HG03354 (cell line): ENCODE measurements around the gene ZNF628.

ENCODE experiments used
- ATAC-seq: cut with Tn5 transposase; IDR thresholded peaks from one replicate; pipeline ENCODE4 v1.9.1; 2021; ENCODE audit warnings: mild to moderate bottlenecking; ENCODE audit not compliant: unreplicated experiment, poor library complexity, severe bottlenecking

The ZNF628 gene

DNA sequence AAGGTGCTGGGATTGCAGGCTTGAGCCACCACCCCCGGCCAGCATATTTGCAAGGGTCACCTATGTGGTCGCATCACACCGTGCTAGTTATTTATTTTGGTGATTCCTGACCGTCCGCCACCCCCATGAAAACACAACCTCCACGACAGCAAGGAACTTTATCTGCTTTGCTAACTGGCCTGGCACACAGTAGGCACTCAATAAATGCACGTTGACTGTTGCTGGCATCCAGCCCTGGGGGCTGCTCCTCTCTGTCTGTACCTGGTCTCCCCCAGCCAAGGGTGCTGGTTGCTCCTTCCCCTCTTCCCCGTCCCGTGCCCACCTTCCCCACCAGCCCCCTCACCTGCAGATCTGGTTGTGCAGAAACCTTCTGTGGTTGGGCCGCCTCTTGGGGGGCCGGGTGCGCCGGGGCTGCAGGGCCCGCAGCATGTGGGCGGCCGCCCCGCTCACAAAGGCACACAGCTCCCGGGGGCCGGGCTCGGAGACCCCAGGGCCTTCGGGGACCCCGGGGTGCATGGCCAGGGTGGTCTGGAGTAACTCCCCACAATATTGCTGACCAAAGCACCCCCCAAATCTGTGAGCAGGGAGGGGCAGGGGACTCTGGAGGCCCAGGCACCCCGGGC, 12.3 kb upstream of the ZNF628 start:
- ATAC-seq = no peak

DNA sequence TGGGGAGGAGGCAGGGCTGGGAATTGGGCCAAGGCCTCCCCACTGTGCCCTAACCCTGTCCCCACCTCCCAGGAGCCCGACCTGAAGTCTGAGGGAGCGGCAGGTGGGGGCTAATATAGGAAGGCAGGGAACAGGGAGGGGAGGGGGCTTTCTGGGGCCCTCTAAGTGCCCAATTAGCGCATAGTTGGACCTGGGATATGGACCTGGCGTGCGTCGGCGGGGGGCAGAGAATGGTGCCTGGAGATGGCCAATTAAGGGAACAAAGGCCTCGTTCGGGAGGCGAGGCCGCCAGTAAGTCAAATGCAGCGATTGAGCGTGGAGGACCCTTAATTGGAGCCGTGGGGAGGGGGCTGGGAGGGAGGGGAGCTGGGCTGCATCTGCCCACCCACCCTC, 11.8 kb upstream of the ZNF628 start, which contains the start of gene C19orf85:
C19orf85 (minus strand) TSS at position 90 of the 393 bp plus-strand sequence. CDS start 197 bp downstream, outside the sequence.
- no peak for ATAC-seq

DNA sequence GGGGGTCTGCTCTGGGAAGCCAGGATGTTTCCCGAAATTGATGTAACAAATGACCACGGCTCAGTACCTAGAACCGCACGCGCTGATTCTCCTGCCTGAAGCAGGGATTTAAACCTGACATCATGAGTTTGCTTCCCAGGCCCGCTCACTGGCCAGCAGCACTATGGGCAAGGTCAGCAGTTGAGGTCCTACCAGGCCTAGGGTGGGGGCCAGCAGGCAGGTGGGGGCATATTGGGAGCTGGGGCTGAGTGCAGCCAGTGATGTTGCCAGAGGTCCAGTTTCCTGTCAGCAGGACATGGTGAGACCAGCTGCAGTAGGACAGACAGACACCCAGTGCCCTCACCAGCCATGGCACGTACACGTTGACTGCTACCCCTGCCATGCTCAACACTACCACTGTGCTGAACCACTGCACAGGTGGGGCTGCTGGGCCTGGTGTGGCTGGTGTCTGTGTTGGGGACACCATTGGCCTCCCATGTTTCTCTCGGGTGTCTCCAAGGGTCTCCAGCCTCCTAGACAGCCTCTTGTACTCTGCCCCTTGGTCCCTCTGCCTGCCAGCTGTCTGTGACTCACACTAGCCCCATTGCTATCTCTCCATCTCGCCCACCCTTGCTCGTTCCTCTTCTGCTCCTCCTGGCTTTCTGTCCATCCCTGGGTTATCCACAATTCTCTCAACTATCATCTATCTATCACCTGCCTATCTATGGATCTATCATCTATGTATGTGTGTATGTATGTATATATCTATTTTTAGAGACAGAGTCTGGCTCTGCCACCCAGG, 10.8 kb upstream of the ZNF628 start:
- ATAC-seq = no peak

DNA sequence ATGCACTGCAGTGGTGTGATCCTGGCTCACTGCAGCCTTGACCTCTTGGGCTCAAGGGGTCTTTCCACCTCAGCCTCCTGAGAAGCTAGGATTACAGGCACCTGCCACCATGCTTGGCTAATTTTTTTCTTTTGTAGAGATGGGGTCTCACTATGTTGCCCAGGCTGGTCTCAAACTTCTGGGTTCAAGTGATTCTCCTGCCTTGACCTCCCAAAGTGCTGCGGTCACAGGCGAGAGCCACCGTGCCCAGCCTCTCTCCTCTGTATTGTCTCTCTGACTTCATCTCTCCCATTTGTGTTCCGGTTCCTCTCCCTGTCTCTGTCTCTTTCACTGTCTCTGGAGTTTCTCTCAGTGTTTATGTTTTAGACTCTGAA, 10.2 kb upstream of the ZNF628 start:
- no peak for ATAC-seq

DNA sequence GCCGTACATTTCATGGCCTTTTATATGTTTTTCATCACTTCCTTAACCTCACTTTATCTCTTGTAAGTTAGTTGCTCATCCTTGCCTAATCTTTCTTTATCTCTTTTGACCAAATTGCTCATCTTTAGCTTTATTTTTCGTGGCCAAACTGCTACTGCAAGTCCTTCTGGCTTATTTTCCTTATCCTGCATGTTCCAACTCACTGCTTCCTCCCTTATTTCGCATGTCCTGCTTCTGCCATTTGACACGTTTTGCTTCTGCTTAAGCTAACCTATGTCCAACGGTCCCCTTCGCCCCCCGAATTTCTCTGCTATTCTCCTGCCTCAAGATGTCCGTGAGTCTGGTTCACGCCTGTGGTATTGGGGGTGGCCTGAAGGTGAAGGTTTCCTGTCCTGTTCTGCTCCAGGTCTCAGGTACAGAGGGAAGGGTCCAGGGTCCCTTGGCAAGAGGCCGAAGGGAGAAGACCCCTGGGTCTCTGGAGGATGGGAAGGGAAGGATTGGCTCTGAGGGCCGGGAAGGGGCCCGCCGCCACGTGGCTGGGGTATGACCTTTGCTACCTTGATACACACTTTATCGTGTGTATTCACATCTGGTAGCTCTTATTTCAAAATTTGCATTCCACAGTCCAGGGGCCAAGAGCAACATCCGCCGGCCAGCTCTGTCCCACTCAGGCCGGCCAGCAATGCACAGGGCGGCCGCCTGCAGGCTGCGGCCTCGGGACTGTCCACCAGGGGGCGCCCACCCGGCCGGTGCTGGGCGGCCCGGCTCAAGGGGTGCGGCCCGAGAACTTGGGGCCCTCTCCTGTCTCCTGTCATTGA, 9.0 kb upstream of the ZNF628 start:
- peak; percentile 63 for ATAC-seq

DNA sequence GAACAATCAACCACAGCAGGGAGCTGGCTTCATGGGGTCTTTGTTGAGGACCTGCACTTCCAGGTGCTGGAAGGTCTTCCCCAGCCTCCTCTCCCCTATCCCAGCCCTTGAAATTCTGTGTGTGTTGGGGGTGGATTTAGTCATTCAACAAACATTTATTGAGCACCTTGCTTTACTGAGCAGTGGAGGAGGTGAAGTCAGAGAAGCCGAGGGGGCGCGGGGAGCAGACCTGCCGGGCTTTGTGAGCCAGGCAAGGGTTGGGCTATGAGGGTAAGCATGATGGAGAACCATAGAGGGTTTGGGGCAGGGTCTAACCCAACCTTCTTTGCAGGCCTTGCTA, 8.4 kb upstream of the ZNF628 start:
- no peak for ATAC-seq

DNA sequence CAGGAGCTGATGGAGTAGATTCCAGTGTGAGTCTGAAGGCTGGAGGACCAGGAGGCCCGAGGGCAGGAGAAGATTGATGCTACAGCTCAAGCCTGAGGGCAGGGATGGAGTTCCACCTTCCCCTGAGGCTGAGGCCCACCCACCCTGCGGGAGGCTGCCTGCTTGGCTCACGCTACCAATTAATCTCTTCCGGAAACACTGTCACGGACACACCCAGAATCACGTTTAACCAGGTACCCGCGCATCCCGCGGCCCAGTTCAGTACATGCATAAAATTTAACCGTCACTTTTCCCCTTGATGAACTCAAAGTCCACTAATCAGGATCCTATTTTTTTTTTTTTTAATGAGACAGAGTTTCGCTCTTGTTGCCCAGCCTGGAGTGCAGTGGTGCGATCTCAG, 5.2 kb upstream of the ZNF628 start:
- no peak for ATAC-seq

DNA sequence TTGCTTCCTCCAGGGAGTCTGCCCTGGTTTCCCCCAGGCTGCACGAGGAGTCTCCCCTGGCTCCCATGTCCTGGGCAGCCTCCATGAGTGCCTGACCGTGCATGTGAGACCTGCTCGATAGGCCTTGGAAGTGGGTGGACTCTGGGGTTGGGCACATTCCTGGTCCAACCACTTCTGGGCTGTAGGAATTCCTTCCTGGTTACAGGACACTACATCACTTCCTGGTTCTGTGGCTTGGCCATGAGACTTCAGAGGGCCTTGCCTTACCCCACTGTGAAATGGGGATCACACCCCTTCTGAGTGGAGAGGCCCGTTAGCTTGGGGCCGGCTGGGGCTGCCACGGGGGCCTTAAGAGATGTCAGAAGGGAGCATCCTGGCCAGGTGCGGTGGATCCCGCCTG, 4.0 kb upstream of the ZNF628 start:
- ATAC-seq = no peak

DNA sequence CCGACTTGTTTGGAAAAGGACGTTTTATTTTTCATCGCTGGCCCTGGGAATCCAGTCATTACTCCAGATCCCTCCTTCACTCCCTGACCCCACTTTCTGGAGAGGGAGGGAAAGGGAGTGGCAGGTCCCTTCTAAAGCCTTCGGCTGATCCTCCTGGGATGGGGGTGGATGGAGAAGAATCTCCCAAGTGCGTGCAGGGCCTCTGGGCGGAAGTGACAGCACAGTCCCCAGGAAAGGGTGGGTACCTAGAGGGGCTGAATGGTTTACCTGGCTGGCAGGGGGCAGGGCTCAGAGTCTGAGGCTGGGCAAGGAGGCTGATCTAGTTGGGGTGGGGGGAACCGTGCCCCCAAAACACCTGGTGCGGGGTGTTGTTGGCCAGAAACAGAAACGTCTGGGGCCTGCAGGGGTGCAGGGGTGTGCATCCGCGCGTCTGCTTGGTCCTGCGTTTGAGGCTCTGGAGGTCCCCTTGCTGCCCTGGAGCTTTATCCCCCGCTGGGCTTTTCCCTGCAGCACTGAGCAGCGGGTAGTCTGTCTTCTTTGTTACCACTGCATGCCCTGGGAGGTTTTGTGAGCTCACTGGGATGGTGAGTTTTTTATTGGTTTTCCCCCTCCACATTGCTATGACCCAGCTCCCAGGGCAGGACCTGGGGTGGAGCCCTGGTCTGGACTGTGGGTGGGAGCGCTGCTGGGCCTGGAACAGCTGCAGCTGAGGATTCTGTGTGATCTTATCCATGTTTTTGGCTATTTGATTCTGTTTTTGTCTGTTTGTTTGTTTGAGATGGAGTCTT, 3.0 kb upstream of the ZNF628 start:
- ATAC-seq = no peak

DNA sequence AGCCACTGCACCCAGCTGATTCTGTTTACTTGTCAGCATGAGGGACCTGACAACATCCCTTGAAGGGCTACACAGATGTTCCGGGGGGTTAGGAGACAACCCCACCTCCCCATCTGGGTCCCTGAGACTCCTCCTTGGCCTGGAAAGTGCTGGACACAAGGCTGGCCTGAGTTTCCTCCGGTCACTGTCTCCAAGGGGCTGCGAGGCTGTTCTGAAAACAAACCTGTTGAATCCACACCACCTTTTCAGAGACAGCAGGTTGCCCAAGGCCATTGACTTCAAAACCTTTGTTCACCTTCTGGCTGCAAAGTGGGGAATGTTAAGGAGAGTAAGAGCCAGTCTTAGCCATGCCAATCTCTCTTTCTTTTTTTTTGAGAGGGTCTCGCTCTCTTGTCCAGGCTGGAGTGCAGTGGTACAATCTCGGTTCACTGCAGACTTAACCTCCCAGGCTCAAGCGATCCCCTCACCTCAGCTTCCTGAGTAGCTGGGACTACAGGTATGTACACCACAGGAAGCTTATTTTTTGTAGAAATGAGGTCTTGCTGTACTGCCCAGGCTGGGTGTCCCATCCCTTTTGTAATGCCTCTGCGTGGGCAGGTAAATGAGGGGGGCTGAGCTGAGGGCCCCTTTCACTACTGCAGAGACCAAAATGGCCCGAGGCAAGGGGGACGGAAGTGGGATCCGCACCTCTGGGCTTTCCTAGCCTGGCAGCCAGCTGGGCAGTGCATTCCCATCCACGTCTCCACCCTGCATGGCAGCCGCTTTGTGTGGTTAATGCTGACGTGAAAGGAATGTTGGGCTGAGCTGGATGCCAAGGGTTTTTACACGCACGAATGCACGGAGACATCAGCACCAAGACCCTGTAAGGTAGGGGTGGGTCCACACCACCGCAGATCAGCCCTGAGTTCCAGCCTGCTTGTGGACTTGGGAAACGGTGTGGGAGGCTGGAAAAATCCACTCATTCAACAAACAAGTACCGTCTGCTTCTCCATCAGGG, 1.9 kb upstream of the ZNF628 start:
- ATAC-seq = no peak

DNA sequence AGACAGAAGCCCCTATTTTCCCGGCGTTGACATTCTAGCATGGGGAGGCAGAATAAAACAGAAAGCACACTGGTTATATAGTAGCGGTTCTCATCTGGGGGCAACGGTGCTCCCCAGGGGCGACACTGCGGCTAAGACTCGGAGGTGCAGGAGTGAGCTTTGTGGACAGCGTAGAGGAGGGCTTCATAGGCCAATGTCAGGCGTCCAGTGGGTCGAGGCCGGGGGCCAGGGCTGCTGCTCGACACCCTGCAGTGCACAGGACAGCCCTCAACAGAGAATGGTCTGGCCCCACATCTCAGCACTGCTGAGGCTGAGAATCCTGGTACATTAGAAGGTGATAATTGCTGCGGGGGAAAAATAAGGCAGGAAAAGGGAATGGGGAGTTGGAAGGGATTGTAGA, 1.5 kb downstream of the ZNF628 start:
- ATAC-seq = no peak

DNA sequence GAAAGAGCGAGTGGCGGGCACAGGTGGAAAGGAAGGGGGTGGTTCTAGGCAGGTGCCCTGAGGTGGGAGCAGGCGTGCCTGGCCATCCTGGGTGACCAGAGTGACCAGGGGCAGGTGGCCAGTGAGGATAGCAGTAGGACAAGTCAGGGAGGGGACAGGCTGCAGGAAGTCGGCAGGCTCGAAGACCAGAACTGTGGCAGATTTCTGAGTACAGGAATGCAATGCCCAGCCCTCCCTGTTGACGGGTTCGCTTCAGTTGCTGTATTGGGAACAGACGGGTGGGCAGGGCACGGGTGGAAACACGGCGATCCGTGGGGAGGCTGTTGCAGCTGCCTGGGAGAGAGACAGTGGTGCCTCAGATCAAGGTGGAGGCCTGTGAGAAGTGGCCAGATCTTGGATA, 1.9 kb downstream of the ZNF628 start:
- ATAC-seq = no peak

DNA sequence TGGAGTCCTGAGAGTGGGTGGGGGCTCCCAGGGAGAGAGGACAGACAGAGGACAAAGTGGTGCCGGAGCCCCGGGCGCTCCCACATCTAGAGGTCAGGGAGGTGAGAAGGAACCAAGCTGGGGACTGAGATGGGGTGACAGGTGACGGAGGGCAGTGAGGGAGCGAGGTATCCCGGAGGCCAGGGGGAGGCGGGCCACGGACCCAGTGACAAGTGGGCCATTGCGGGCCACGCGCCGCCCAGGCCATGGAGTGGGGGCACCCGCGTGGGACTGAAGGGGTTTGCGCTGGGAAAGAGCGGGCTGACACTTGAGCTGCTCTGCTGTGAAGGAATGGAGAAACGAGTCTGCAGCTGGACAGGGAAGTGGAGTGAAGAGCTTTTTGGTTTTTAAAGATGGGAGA, 2.6 kb downstream of the ZNF628 start:
- ATAC-seq = no peak

DNA sequence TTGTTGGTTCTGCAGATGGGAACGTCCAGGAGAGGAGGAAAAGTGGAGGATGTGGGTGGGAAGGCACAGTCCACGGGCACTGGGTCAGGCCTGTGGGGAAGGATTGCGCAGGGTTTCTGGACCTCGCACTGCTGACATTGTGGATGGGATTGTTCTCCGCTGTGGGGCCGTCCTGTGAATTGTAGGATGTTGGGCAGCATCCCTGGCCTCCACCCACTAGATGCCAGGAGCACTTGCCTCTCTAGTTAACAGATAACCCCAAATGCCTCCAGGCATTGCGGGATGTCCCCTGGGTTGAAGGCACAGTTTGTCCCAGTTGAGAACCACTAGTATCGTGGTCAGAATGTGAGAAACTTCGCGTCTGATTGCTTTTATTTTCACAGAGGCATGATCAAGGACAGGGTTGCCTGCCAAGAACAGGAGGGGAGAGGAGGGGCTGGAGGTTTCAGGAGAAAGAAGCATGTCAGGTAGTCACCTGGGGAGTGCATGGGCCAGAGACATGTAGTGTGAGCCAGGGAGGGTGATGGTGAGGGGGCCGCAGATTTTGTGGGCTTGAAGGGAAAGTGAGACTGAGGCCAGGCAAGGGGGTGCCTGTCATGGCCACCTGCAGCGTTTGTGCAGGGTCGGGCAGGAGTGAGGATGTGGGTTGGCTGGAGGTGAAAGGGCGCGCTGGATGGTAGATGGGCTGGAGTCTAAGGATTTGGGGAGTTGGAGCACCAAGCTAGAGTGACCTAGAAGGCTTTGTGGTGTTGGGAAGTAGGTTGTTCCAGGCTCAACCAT, 3.2 kb downstream of the ZNF628 start:
- ATAC-seq = no peak

DNA sequence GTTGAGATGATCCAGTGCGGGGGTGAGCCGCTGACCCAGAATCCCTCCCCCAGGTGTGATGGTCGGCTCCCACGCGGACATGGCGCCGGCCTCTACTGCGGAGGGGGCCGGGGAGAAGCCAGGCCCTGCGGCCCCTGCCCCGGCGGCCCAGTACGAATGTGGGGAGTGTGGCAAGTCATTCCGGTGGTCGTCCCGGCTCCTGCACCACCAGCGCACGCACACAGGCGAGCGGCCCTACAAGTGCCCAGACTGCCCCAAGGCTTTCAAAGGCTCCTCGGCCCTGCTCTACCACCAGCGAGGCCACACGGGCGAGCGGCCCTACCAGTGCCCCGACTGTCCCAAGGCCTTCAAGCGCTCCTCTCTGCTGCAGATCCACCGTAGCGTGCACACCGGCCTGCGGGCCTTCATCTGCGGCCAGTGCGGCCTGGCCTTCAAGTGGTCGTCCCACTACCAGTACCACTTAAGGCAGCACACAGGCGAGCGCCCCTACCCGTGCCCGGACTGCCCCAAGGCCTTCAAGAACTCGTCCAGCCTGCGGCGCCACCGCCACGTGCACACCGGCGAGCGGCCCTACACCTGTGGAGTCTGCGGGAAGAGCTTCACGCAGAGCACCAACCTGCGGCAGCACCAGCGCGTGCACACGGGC, 4.9 kb downstream of the ZNF628 start:
- ATAC-seq = no peak

DNA sequence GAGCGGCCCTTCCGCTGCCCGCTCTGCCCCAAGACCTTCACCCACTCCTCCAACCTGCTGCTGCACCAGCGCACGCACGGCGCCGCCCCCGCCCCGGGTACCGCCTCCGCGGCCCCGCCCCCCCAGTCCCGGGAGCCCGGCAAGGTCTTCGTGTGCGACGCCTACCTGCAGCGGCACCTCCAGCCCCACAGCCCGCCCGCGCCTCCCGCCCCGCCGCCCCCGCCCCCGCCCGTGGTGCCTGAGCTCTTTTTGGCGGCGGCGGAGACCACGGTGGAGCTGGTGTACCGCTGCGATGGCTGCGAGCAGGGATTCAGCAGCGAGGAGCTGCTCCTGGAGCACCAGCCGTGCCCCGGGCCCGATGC, 5.4 kb downstream of the ZNF628 start:
- ATAC-seq = no peak

DNA sequence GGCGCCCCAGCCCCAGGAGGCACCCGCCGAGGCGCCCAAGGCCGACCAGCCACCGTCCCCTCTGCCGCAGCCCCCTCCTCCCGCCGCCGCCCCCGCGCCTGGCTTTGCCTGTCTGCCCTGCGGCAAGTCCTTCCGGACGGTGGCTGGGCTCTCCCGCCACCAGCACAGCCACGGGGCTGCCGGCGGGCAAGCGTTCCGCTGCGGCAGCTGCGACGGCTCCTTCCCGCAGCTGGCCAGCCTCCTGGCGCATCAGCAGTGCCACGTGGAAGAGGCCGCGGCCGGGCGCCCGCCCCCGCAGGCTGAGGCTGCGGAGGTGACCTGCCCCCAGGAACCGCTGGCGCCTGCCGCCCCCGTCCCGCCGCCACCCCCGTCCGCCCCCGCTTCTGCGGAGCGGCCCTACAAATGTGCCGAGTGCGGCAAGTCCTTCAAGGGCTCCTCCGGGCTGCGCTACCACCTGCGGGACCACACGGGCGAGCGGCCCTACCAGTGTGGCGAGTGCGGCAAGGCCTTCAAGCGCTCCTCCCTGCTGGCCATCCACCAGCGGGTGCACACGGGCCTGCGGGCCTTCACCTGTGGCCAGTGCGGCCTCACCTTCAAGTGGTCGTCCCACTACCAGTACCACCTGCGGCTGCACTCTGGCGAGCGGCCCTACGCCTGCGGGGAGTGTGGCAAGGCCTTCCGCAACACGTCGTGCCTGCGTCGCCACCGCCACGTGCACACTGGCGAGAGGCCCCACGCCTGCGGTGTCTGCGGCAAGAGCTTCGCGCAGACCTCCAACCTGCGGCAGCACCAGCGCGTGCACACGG, 5.9 kb downstream of the ZNF628 start:
- ATAC-seq = no peak
